ENCODE data around the gene RTKN2.
A peak's percentile ranks its signal among the peaks of the same experiment; 100 is the strongest.

Gene RTKN2

GRCh38 chr10:62149621-62150020 lies 119.0 kb downstream of the RTKN2 start:
- DNase-seq (ENCODE audit: low spot score), result no peak
- in situ Hi-C loops (cut with MboI; ENCODE audit: low sequenced_read_pairs, unreplicated experiment), result no loop called here
- TF ChIP-seq, protein P1, sequence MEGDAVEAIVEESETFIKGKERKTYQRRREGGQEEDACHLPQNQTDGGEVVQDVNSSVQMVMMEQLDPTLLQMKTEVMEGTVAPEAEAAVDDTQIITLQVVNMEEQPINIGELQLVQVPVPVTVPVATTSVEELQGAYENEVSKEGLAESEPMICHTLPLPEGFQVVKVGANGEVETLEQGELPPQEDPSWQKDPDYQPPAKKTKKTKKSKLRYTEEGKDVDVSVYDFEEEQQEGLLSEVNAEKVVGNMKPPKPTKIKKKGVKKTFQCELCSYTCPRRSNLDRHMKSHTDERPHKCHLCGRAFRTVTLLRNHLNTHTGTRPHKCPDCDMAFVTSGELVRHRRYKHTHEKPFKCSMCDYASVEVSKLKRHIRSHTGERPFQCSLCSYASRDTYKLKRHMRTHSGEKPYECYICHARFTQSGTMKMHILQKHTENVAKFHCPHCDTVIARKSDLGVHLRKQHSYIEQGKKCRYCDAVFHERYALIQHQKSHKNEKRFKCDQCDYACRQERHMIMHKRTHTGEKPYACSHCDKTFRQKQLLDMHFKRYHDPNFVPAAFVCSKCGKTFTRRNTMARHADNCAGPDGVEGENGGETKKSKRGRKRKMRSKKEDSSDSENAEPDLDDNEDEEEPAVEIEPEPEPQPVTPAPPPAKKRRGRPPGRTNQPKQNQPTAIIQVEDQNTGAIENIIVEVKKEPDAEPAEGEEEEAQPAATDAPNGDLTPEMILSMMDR (IDR thresholded peaks at IDR 0.05; ENCODE audit: borderline replicate concordance, control extremely low read depth, extremely low read depth, insufficient read depth, missing control alignments), result no peak

DNA sequence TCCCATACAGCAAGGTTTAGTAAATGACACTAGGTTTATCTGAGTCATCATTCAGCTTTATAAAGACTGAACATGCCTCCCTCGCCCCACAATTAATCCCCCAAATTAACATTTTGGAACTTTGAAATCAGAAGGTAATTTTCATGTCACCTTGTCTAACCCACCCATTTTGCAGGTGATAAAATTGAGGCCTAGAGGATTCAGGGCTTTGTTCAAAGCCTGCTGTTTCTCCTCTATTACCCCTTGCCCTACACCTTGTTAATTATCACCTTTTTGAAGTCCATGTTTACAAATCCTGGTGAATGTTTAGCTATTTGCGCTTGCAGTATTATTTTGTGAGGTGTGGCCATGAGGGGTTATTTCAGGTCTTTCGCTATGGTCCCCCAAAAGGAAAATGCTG lies 120.5 kb downstream of the RTKN2 start:
- TF ChIP-seq, protein P1 (IDR thresholded peaks at IDR 0.05; ENCODE audit: borderline replicate concordance, control extremely low read depth, extremely low read depth, insufficient read depth, missing control alignments), result no peak
- in situ Hi-C loops (cut with MboI; ENCODE audit: low sequenced_read_pairs, unreplicated experiment), result no loop called here
- DNase-seq (ENCODE audit: low spot score), result no peak

DNA sequence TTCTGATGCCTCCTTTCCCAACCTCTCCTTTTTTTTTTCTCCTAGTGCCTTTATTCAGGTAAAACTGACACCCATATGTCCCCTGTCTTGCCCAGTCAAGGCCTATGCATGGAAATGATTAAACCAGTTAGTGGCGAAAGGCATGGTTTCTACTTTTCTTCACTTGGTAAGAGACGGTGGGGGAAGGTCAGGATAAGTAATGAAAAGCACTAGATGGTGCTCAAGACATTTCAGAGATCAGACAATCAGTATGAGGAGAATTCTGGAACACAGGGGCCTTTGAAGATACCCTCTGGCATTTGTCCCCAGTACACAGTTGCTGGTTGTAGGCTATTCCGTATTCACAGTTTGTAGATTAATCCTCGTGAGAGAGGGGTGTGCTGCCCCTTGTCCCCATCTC lies 121.2 kb downstream of the RTKN2 start:
- in situ Hi-C loops (cut with MboI; ENCODE audit: low sequenced_read_pairs, unreplicated experiment), result no loop called here
- DNase-seq (ENCODE audit: low spot score), result no peak
- TF ChIP-seq, protein P1 (IDR thresholded peaks at IDR 0.05; ENCODE audit: borderline replicate concordance, control extremely low read depth, extremely low read depth, insufficient read depth, missing control alignments), result no peak

DNA sequence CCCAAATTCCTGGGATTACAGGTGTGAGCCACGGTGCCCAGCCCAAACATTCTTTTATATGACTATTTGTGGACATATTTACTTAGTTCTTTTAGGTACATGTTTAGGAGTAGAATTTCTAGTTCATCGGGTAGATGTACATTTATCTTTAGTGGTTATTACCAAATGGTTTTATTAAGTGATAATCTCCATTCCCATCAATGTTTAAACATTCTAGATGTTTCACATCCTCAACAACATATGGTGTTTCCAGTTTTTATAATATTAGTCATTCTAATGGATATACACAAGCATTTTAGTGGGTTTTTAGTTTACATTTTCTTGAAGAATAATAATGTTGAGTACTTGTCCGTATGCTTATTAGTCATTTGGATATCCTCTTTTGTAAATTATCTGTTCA lies 131.7 kb downstream of the RTKN2 start:
- DNase-seq (ENCODE audit: low spot score), result no peak
- in situ Hi-C loops (cut with MboI; ENCODE audit: low sequenced_read_pairs, unreplicated experiment), result no loop called here
- TF ChIP-seq, protein P1 (IDR thresholded peaks at IDR 0.05; ENCODE audit: borderline replicate concordance, control extremely low read depth, extremely low read depth, insufficient read depth, missing control alignments), result no peak

GRCh38 chr10:62133618-62134017 lies 135.0 kb downstream of the RTKN2 start:
- in situ Hi-C loops (cut with MboI; ENCODE audit: low sequenced_read_pairs, unreplicated experiment), result no loop called here
- TF ChIP-seq, protein P1 (IDR thresholded peaks at IDR 0.05; ENCODE audit: borderline replicate concordance, control extremely low read depth, extremely low read depth, insufficient read depth, missing control alignments), result no peak
- DNase-seq (ENCODE audit: low spot score), result peak; percentile 25
